H9 (cell line): ENCODE measurements around the gene CDKN2B. TPM values are rescaled to one million over a fixed set of nuclear protein-coding genes. Genes with fewer than 3 reads are reported as not detected.

Source experiments
- DNase-seq: peaks from one replicate; pipeline ENCODE4 v3.0.0-alpha.2; 2017
- H2AFZ ChIP-seq: one replicate; pipeline ENCODE4 v1.6.1; 2013; ENCODE audit warnings: mild to moderate bottlenecking, low read length, control low read depth, moderate library complexity
- H2AK5ac ChIP-seq: 2 replicates; pipeline ENCODE4 v1.6.1; 2013; ENCODE audit warnings: low read length, control low read depth, mixed read lengths; ENCODE audit not compliant: insufficient read length
- H2BK120ac ChIP-seq: one replicate; pipeline ENCODE4 v1.6.1; 2013; ENCODE audit warnings: low read depth, mild to moderate bottlenecking, low read length, control low read depth, inconsistent platforms; ENCODE audit not compliant: poor library complexity, severe bottlenecking
- H2BK12ac ChIP-seq: 2 replicates; pipeline ENCODE4 v1.6.1; 2013; ENCODE audit warnings: low read length, control low read depth, mixed read lengths, low read depth; ENCODE audit not compliant: insufficient read length
- H2BK15ac ChIP-seq: 2 replicates; pipeline ENCODE4 v1.6.1; 2013; ENCODE audit warnings: low read depth, low read length, control low read depth
- H2BK20ac ChIP-seq: one replicate; pipeline ENCODE4 v1.6.1; 2013; ENCODE audit warnings: low read depth, mild to moderate bottlenecking, low read length, control low read depth, inconsistent platforms; ENCODE audit not compliant: poor library complexity, severe bottlenecking
- H2BK5ac ChIP-seq: 2 replicates; pipeline ENCODE4 v1.6.1; 2013; ENCODE audit warnings: low read length, control low read depth, mixed read lengths; ENCODE audit not compliant: insufficient read length
- H3K14ac ChIP-seq: 2 replicates; pipeline ENCODE4 v1.6.1; 2013; ENCODE audit warnings: low read length, control low read depth; ENCODE audit not compliant: insufficient read depth
- H3K18ac ChIP-seq: 2 replicates; pipeline ENCODE4 v1.6.1; 2013; ENCODE audit warnings: low read depth, mild to moderate bottlenecking, mixed read lengths, low read length, control low read depth; ENCODE audit not compliant: insufficient read length
- H3K23ac ChIP-seq: 2 replicates; pipeline ENCODE4 v1.6.1; 2013; ENCODE audit warnings: low read length, control low read depth, mixed read lengths, low read depth; ENCODE audit not compliant: insufficient read length
- H3K23me2 ChIP-seq: 2 replicates; pipeline ENCODE4 v1.6.1; 2013; ENCODE audit warnings: low read depth, mild to moderate bottlenecking, mixed read lengths, low read length, control low read depth; ENCODE audit not compliant: insufficient read length, poor library complexity, severe bottlenecking
- H3K27ac ChIP-seq: 2 replicates; pipeline ENCODE4 v1.5.1; 2013; ENCODE audit warnings: low read length, control low read depth, mixed read lengths, low read depth; ENCODE audit not compliant: insufficient read length
- H3K27me3 ChIP-seq: 2 replicates; pipeline ENCODE4 v1.6.1; 2013; ENCODE audit warnings: low read length, control low read depth, inconsistent platforms; ENCODE audit not compliant: insufficient read depth
- H3K4ac ChIP-seq: 2 replicates; pipeline ENCODE4 v1.6.1; 2013; ENCODE audit warnings: low read depth, mild to moderate bottlenecking, control low read depth, inconsistent platforms, low read length, moderate library complexity
- H3K4me1 ChIP-seq: 2 replicates; pipeline ENCODE4 v1.6.1; 2013; ENCODE audit warnings: low read length, control low read depth, inconsistent platforms; ENCODE audit not compliant: insufficient read depth
- H3K4me2 ChIP-seq: 2 replicates; pipeline ENCODE4 v1.6.1; 2013; ENCODE audit warnings: low read length, control low read depth, mixed read lengths; ENCODE audit not compliant: insufficient read length, insufficient read depth
- H3K56ac ChIP-seq: 2 replicates; pipeline ENCODE4 v1.6.1; 2013; ENCODE audit warnings: low read depth, mild to moderate bottlenecking, mixed read lengths, low read length, control low read depth; ENCODE audit not compliant: insufficient read length
- H3K79me1 ChIP-seq: 2 replicates; pipeline ENCODE4 v1.6.1; 2013; ENCODE audit warnings: low read depth, mild to moderate bottlenecking, moderate library complexity, low read length, control low read depth, inconsistent platforms; ENCODE audit not compliant: insufficient read depth, poor library complexity, severe bottlenecking
- H3K79me2 ChIP-seq: 2 replicates; pipeline ENCODE4 v1.6.1; 2013; ENCODE audit warnings: low read length, control low read depth, inconsistent platforms; ENCODE audit not compliant: insufficient read depth
- H3K9ac ChIP-seq: 2 replicates; pipeline ENCODE4 v1.6.1; 2013; ENCODE audit warnings: low read length, control low read depth, mixed read lengths; ENCODE audit not compliant: insufficient read length; ENCODE audit errors: extremely low read depth
- H3K9me3 ChIP-seq: one replicate; pipeline ENCODE4 v1.6.1; 2013; ENCODE audit warnings: low read depth, low read length, inconsistent platforms; ENCODE audit not compliant: control insufficient read depth
- H3T11ph ChIP-seq: one replicate; pipeline ENCODE4 v1.6.1; 2013; ENCODE audit warnings: mild to moderate bottlenecking, low read length, control low read depth, inconsistent platforms
- H4K20me1 ChIP-seq: one replicate; pipeline ENCODE4 v1.6.1; 2013; ENCODE audit not compliant: control insufficient read depth, insufficient read length, insufficient read depth
- H4K5ac ChIP-seq: 2 replicates; pipeline ENCODE4 v1.6.1; 2013; ENCODE audit warnings: low read depth, mild to moderate bottlenecking, mixed read lengths, low read length, control low read depth; ENCODE audit not compliant: insufficient read length
- H4K8ac ChIP-seq: replicated peaks from 2 replicates; pipeline ENCODE4 v1.6.1; 2013; ENCODE audit warnings: low read length, control low read depth, mixed read lengths, low read depth; ENCODE audit not compliant: insufficient read length
- H4K91ac ChIP-seq: 2 replicates; pipeline ENCODE4 v1.6.1; 2013; ENCODE audit warnings: low read depth, mild to moderate bottlenecking, moderate library complexity, mixed read lengths, low read length, control low read depth; ENCODE audit not compliant: insufficient read length
- H3K27ac Mint-ChIP-seq, 3 experiments: 2 replicates in 2 of 3; 3 replicates in 1 of 3; pipeline ENCODE4 v1.8.0; 2020 to 2021; ENCODE audit warnings: mixed read lengths in 3 of 3, mild to moderate bottlenecking in 1 of 3, moderate library complexity in 1 of 3
- H3K27me3 Mint-ChIP-seq: 2 replicates; pipeline ENCODE4 v1.8.0; 2021; ENCODE audit warnings: low read depth, mild to moderate bottlenecking, moderate library complexity, mixed read lengths
- H3K36me3 Mint-ChIP-seq, 3 experiments: 2 replicates in 2 of 3; 3 replicates in 1 of 3; pipeline ENCODE4 v1.8.0; 2020 to 2021; ENCODE audit warnings: low read depth in 3 of 3, mixed read lengths in 3 of 3; ENCODE audit not compliant: insufficient read depth in 1 of 3
- H3K4me1 Mint-ChIP-seq, 2 experiments: 2 replicates each; pipeline ENCODE4 v1.8.0; 2020; ENCODE audit warnings: mixed read lengths in 2 of 2
- H3K4me3 Mint-ChIP-seq, 2 experiments: 2 replicates in 1 of 2; 3 replicates in 1 of 2; pipeline ENCODE4 v1.8.0; 2020 to 2021; ENCODE audit warnings: mild to moderate bottlenecking in 2 of 2, mixed read lengths in 2 of 2, moderate library complexity in 1 of 2
- H3K9me3 Mint-ChIP-seq, 2 experiments: 2 replicates in 1 of 2; 3 replicates in 1 of 2; pipeline ENCODE4 v1.8.0; 2020; ENCODE audit warnings: mild to moderate bottlenecking in 2 of 2, mixed read lengths in 2 of 2, moderate library complexity in 1 of 2
- WGBS: extraction: QIAGEN DNeasy Blood & Tissue Kit; methylation state at CpG from one replicate; pipeline ENCODE4 v1.1.7; 2013; ENCODE audit warnings: missing lambda C conversion rate, low lambda C conversion rate, mixed read lengths; ENCODE audit not compliant: insufficient read length; ENCODE audit errors: extremely low coverage; 5-methylcytosine and 5-hydroxymethylcytosine counted together
- total RNA-seq: library from RNA; stranded (reverse); gene quantifications from 2 replicates; pipeline ENCODE4 v1.2.1, GENCODE V29; 2021
- TF ChIP-seq, protein P1 (sequence below): fragments of 200-600 bp; sonication (generic); conservative IDR thresholded peaks from 3 replicates; pipeline ENCODE4 v1.8.0; 2021; ENCODE audit warnings: antibody characterized with exemption, mild to moderate bottlenecking

The CDKN2B gene
- total RNA-seq, 1 experiment from 2014 or later, result 0.13 TPM

DNA sequence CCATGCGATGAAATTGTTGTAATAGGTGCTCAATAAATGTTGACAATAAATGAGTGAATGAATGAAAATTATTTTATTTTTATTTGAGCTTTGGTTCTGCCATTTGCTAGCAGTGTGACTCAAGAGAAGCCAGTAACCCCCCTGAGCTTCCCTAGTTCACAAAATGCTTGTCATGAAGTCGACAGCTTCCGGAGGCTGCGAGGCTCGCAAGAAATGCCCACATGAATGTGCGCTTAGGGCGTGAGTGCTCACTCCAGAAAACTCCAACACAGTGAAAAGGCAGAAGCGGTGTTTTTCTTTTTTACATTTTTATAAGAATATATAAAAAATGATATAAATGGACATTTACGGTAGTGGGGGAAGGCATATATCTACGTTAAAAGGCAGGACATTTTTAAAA lies 41.4 kb downstream of the CDKN2B start:
- no peak overlapping the region for H3K27ac ChIP-seq
- H2BK5ac ChIP-seq, result no peak overlapping the region
- no peaks in the 10 kb centered on the region for H3K79me2 ChIP-seq
- no peak overlapping the region for H4K91ac ChIP-seq
- H3T11ph ChIP-seq, result no peak overlapping the region
- no peak overlapping the region for H3K4me2 ChIP-seq
- peaks cover 35 to 51% of the 10 kb centered on the region in 2 experiments for H3K4me1 Mint-ChIP-seq
- no peak overlapping the region for H3K4ac ChIP-seq
- no peaks in the 10 kb centered on the region; the same call in 1 of the 2 replicates for H3K4me1 ChIP-seq
- H2BK20ac ChIP-seq, result no peak overlapping the region
- H3K27me3 ChIP-seq, result peaks cover 87% of the 10 kb centered on the region
- H2BK12ac ChIP-seq, result no peak overlapping the region
- H2BK120ac ChIP-seq, result no peak overlapping the region
- H2AK5ac ChIP-seq, result no peak overlapping the region
- no peaks in the 10 kb centered on the region for H3K9me3 ChIP-seq
- H3K23ac ChIP-seq, result no peak overlapping the region
- WGBS, result no CpG with 5 or more reads among the region's 10 CpGs
- peaks cover 4% of the 10 kb centered on the region for H3K23me2 ChIP-seq
- H2AFZ ChIP-seq, result no peak overlapping the region
- no peak overlapping the region for H3K18ac ChIP-seq
- no peak overlapping the region for H2BK15ac ChIP-seq
- no peak overlapping the region for H3K56ac ChIP-seq
- H4K8ac ChIP-seq, result no peak overlapping the region
- H3K36me3 Mint-ChIP-seq, result peaks cover 0 to 3% (median 0%) of the 10 kb centered on the region in 3 experiments; a peak in 2 of 7 replicates
- no peak overlapping the region for H3K4me3 Mint-ChIP-seq
- no peak overlapping the region; a peak in 1 of 7 replicates for H3K27ac Mint-ChIP-seq
- no peaks in the 10 kb centered on the region for H4K20me1 ChIP-seq
- no peaks in the 10 kb centered on the region for H3K79me1 ChIP-seq
- H4K5ac ChIP-seq, result no peak overlapping the region
- H3K27me3 Mint-ChIP-seq, result peaks cover 99% of the 10 kb centered on the region
- TF ChIP-seq, protein P1, sequence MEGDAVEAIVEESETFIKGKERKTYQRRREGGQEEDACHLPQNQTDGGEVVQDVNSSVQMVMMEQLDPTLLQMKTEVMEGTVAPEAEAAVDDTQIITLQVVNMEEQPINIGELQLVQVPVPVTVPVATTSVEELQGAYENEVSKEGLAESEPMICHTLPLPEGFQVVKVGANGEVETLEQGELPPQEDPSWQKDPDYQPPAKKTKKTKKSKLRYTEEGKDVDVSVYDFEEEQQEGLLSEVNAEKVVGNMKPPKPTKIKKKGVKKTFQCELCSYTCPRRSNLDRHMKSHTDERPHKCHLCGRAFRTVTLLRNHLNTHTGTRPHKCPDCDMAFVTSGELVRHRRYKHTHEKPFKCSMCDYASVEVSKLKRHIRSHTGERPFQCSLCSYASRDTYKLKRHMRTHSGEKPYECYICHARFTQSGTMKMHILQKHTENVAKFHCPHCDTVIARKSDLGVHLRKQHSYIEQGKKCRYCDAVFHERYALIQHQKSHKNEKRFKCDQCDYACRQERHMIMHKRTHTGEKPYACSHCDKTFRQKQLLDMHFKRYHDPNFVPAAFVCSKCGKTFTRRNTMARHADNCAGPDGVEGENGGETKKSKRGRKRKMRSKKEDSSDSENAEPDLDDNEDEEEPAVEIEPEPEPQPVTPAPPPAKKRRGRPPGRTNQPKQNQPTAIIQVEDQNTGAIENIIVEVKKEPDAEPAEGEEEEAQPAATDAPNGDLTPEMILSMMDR, result no peak
- H3K14ac ChIP-seq, result no peak overlapping the region
- no peak overlapping the region for H3K9ac ChIP-seq
- peaks cover 11 to 12% of the 10 kb centered on the region in 2 experiments for H3K9me3 Mint-ChIP-seq
- DNase-seq, result no peak
